T47D (cell line): Measurements from ENCODE around the gene STIM1.
"Not testable (repeated sequence)": the region's sequence is repeated elsewhere in the genome, so short reads cannot be mapped to it uniquely, and the experiment has no call there.

ENCODE experiments used
- DNase-seq, 2 experiments: peaks; one replicate each; pipeline versions ENCODE4 v3.0.0 to v3.0.0-alpha.2; 2011 to 2012; ENCODE audit warnings: low read depth in 1 of 2, low spot score in 1 of 2
- JUND ChIP-seq: IDR thresholded peaks from 2 replicates; pipeline ENCODE4 v1.6.1; 2012; ENCODE audit warnings: low read depth
- in situ Hi-C: cut with HindIII; loops from 2 replicates; pipeline ENCODE4 v1.10.0; 2016; ENCODE audit warnings: low sequenced_read_pairs, low pct_unique_long_range_greater_than_20kb

Gene STIM1

DNA sequence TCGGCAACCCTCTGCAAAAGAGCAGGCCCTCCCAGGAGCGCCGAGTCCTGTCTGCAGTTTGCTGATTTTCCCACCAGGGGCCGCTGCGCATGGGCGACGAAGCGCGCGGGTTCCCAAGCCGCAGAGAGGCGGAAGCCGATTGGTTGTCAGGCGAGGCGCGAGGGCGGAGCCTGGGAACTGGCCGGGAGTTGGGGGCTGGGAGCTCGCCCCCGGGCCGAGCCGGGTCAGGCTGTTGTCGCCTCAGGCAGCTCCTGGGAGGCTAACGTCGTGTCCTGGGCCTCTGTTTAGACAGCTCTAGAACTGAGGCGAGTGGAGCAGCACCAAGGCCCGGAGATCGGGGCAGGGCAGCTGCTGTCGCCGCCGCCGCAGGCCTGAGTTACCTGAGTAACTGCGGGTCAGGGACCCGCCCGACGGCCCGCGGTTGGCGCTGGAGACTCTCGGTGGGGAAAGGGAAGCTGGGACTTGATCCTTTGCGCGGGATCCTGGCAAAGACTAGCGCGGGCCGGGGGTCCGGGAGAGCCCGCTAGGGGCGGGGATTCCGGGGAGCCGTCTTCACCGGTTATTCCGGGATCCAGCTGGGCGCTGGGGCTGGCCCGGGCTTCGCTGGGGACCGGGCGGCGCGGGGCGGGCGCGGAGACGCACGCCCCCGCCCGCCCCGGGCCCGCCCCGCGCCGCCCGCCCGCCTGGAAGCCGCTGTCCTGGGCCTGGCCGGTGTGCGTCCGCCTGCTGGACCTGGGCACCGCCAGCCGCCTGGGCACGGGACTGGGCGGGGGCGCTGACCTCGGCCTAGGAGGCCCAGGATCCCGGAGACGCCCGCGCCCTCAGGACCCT is at the start of gene STIM1:
Gene STIM1 (plus strand): TSS at position 688 of the 831 bp plus-strand sequence. CDS start 607 bp downstream, outside the sequence.
- DNase-seq, result peak; percentile 81 to 90
- in situ Hi-C loops, result no loop called here
- TF ChIP-seq JUND, result no peak

DNA sequence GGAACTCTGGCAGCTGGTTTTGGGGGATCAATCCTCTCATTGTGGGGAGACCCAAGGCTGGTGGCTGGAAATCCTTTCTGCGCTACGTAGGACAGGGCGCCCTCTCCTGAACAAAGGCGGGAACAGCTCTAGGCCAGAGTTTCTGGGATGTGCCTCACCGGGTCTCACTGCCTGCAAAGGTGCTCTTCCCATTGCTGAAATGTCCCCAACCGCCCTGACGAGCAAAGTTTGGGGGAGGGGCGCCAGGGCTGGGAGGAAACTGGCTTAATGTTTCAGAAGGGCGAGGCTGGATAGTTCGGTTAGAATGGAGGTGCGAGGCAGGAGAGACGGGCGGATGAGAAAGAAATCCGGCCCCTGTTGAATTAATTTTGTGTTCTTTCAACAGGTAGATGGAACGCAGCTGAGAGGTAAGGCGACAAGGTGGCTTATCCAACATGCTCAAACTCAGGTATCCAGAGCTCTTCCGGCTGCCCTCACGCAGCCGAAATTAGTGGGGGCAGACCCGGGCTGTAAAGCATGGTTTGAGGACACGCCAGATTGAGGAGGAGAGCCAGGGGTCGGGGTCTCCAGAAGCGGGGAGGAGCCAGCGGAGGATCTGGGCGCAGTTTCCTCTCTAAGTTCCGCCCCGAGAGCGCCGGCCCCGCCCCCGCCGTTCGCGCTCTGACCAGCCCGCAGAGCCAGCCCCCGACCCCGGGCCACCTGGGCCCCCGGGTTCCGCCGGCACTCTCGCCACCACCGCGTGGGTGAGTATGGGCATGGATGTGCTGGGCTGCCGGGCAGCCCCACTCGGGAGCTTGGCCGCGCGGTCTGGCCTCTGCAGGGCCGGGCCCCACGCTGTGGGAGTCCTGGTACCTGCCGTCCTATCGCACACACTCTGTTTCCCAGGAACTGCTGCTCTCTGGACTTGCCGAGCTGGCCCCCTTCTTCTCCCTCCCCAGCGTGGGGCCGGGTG is 47.3 kb upstream of the STIM1 start, which contains the start of gene PGAP2:
Gene PGAP2 (plus strand): TSS at position 652 of the 952 bp plus-strand sequence. CDS start 2,700 bp downstream, outside the sequence.
- in situ Hi-C loops, result no loop called here
- DNase-seq, result peak; percentile 64 to 85
- no peak for TF ChIP-seq JUND

DNA sequence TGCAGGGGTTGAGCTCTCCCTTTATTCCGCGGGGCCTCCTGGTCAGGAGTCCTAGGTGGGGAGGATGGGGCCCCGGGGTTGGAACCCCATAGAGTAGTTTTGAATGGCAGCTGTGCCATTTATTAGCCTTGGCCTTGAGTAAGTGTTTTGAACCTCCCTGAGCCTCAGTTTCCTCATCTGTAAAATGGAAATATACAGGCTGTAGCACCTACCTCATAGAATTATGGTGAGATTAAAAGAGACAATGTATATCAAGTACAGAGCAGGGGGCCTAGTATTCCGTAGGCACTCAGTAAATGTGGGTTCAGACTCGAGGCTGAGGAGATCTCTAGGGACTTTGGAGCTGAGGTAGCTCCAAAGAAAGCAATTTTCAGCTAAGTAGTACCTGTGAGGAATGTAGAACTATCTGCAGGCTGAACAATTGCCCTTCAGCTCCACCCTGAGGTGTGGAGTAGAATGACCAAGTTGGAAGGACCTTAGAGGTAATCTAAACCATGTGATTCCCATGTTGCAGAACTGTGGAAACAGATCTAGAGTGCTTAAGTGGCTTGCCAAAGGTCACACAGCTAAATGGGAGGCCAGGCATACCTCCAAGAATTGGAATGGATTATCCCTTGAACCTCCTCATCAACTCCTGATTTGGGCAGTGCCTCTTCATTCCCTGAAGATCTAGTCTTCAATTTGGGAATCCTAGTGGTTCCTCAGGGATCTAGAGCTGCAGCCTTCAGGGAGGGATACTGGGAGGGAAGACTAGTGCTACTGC is 46.4 kb upstream of the STIM1 start:
- peak; percentile 56 to 81 for DNase-seq
- in situ Hi-C loops, result no loop called here
- TF ChIP-seq JUND, result no peak

GRCh38 chr11:3809624-3809928 is 45.9 kb upstream of the STIM1 start:
- TF ChIP-seq JUND, result no peak
- no peak for DNase-seq
- in situ Hi-C loops, result no loop called here

GRCh38 chr11:3810446-3810845 is 45.0 kb upstream of the STIM1 start:
- no peak for TF ChIP-seq JUND
- in situ Hi-C loops, result no loop called here
- no peak for DNase-seq

DNA sequence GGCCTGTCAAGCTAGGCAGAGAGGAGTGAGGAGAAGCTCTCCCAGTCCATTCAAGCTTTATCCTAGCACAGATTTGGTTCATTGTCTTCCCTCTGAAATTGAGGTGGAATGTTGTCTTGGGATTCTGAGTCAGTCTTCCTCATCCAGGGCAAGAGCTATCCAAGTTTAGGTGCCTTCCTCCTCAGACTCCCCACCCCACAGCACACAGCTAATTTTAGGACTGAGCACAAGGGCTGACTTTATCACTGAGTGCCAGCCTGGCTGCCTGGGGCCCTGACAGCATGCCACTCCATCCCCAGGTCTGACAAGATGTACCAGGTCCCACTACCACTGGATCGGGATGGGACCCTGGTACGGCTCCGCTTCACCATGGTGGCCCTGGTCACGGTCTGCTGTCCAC is 44.5 kb upstream of the STIM1 start:
- in situ Hi-C loops, result no loop called here
- DNase-seq, result no peak
- TF ChIP-seq JUND, result no peak

GRCh38 chr11:3814832-3815231 is 40.6 kb upstream of the STIM1 start:
- in situ Hi-C loops, DNase-seq: not testable (repeated sequence)

- in situ Hi-C loops, result no loop called here
- no peak for TF ChIP-seq JUND
- no peak for DNase-seq
Measured at GRCh38 chr11:3815845-3816244, 39.6 kb upstream of the STIM1 start.

GRCh38 chr11:3816673-3817072 is 38.8 kb upstream of the STIM1 start:
- TF ChIP-seq JUND, result no peak
- in situ Hi-C loops, result no loop called here
- DNase-seq, result peak in 1 of 2 experiments; percentile 86

GRCh38 chr11:3817181-3817800 is 38.2 kb upstream of the STIM1 start:
- TF ChIP-seq JUND, result no peak
- DNase-seq, result no peak
- in situ Hi-C loops, result no loop called here

DNA sequence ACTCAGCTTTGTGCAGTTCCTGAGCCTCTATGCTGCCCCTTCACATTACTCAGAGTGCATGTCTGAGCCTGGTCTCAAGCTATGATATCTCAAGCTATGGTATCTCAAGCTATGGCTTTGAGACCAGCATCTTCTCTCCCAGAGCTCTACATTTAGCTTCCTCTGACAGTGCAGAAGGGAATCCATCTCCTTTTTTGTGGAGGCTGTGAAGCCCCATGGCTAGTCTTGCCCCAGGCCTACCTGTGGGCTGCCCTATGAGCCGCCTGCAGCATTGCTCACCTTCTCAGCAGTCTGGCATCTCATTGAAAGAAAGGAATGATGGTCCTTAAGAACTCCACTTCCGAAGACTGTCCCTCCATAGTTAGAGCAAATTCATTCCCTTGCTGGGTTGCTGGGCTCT is 34.5 kb upstream of the STIM1 start:
- in situ Hi-C loops, result no loop called here

GRCh38 chr11:3822312-3822711 is 33.2 kb upstream of the STIM1 start:
- in situ Hi-C loops, result no loop called here

More for the DNA sequence above, 34.5 kb upstream of the STIM1 start:
- no peak for TF ChIP-seq JUND
- DNase-seq, result no peak

More at GRCh38 chr11:3822312-3822711, 33.2 kb upstream of the STIM1 start:
- no peak for DNase-seq
- no peak for TF ChIP-seq JUND
